ENCODE results near the gene ZNF423. TPM values are rescaled to one million over a fixed set of nuclear protein-coding genes. Genes with fewer than 3 reads are reported as not detected.

The ZNF423 gene
- total RNA-seq, 1 donor from 2014 or later = not detected

DNA sequence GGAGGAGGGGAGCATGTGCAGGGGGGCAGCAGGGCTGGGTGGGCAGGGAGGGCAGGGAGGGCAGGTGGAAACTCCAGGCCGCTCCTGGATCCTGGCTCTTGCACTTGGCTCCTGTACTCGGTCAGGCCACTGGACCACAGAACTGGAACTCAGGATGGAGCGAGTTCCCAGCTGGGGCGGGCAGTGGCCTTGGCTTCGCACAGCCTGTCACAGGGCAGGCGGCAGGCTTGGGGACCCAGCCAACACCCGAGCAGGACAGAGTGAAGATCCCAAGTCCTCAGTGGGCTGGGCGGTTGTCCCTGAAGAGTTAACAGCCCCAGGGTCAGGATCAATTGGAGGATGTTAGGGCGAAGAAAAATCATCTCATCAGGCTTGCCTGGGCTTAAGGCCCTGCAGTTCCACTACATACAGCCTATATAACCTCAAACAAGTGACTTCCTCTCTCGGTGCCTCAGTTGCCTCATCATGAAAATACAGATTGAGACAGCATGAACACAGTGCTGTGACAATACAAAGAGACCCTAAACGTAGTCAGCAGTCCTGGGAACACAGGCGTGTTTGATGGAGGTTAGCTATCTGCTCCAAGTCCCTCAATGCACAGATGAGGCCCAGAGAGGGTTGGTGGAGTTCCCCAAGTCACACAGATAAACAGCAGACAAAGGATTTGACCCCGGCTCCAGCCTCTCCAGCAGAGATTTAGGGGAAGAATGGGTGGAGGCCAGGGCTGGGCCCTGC is 21.9 kb downstream of the ZNF423 start:
- Mint-ChIP-seq H3K27ac (no peak overlapping the region), H3K4me1 (peaks cover 14% of the 10 kb centered on the region), H3K4me3 (no peak overlapping the region), H3K36me3 (ENCODE audit: low read depth) (no peaks in the 10 kb centered on the region), H3K9me3 (no peaks in the 10 kb centered on the region), H3K27me3 (peaks cover 18% of the 10 kb centered on the region)
- ChIA-PET POLR2A (no interaction called here), CTCF (no interaction called here)
- intact Hi-C loops (cut with micrococcal nuclease) = no loop called here
- TF ChIP-seq CTCF (IDR thresholded peaks at IDR 0.05) = no peak
- ATAC-seq (ENCODE audit: low read depth) (no peak), DNase-seq (no peak)

DNA sequence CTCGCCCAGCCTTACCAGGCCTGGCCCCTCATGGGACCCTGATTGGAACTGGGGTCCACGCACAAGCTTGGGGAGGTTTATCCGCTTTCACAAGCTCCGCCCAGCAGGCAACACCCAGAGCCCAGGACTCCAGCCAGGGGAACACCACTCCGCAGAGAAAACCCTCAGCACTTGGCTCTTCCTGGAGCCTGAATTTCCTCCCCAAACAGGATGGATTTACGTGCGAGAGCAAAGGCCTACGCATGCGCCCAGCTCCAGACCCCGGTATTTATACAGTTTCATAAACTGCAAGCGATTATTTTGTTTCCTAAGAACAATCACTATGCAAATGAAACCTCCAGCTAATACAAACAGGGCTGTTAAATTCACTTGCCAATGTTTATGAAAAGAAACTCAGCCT is 22.8 kb downstream of the ZNF423 start:
- POLR2A ChIA-PET = no interaction called here
- CTCF ChIA-PET = no interaction called here
- no peak for DNase-seq

DNA sequence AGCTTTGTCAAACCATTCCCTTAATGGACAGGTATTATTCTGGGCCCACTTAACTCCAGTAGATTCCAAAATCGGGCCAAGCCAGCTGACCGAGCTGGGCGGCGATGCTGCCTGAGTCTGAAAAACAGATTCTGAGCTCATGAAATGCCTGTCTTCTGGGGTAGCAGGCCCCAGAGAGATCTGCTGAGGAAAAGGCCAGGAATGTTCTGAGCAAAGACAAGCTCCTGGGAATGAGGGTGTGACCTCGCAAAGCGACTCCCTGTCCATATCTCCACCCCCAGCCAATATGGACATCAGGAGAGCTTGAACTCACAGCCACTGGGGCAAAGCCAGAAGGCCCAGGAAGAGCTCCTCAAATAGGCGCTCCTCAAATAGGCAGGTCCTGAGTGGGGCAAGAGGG is 23.7 kb downstream of the ZNF423 start:
- no peaks in the 10 kb centered on the region for H3K36me3 Mint-ChIP-seq (ENCODE audit: low read depth)
- ChIA-PET POLR2A (no interaction called here), CTCF (no interaction called here)
- no peak overlapping the region for H3K27ac Mint-ChIP-seq
- peaks cover 11% of the 10 kb centered on the region for H3K27me3 Mint-ChIP-seq
- peaks cover 10% of the 10 kb centered on the region for H3K4me1 Mint-ChIP-seq
- intact Hi-C loops (cut with micrococcal nuclease) = no loop called here
- H3K9me3 Mint-ChIP-seq = no peaks in the 10 kb centered on the region
- H3K4me3 Mint-ChIP-seq = no peak overlapping the region
- no peak for TF ChIP-seq CTCF (IDR thresholded peaks at IDR 0.05)
- no peak for ATAC-seq (ENCODE audit: low read depth)
- no peak for DNase-seq

More for the DNA sequence above, 22.8 kb downstream of the ZNF423 start:
- Mint-ChIP-seq H3K27me3 (peaks cover 18% of the 10 kb centered on the region), H3K4me1 (peaks cover 14% of the 10 kb centered on the region), H3K9me3 (no peaks in the 10 kb centered on the region), H3K27ac (no peak overlapping the region), H3K4me3 (no peak overlapping the region), H3K36me3 (ENCODE audit: low read depth) (no peaks in the 10 kb centered on the region)
- no peak for TF ChIP-seq CTCF (IDR thresholded peaks at IDR 0.05)
- intact Hi-C loops (cut with micrococcal nuclease) = no loop called here
- ATAC-seq (ENCODE audit: low read depth) = no peak

DNA sequence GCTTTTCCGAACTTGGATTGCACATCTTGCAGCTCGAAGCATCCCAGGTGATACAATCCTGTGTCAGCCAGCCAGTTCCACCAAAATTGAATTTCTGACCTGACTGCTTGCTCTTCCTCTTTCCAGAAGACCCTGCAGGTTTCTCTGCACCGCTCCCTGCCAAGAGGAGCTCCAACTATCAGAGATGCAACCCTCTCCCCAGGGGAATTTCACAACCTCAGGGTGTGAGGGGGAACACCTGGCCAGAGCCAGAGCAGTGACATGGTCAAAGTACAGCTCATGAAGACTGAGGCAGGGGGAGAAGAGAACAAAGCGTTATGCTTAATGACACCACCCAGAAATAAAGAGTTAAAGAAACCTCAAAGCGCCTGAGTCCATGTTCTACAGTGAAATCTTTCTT is 25.0 kb downstream of the ZNF423 start:
- no peak overlapping the region for H3K27ac Mint-ChIP-seq
- H3K9me3 Mint-ChIP-seq = no peaks in the 10 kb centered on the region
- CTCF ChIA-PET = no interaction called here
- H3K36me3 Mint-ChIP-seq (ENCODE audit: low read depth) = no peaks in the 10 kb centered on the region
- peaks cover 5% of the 10 kb centered on the region for H3K27me3 Mint-ChIP-seq
- TF ChIP-seq CTCF (IDR thresholded peaks at IDR 0.05) = no peak
- no peak for DNase-seq
- no peak for ATAC-seq (ENCODE audit: low read depth)
- no peak overlapping the region for H3K4me3 Mint-ChIP-seq
- intact Hi-C loops (cut with micrococcal nuclease) = no loop called here
- POLR2A ChIA-PET = no interaction called here
- H3K4me1 Mint-ChIP-seq = peaks cover 10% of the 10 kb centered on the region

- H3K4me3 Mint-ChIP-seq = no peak overlapping the region
- ChIA-PET CTCF (interaction anchor here (0.5 kb wide), 1 partner anchor 490 kb away, joined by 3 read pairs; no protein-coding TSS in a partner anchor), POLR2A (no interaction called here)
- no peak overlapping the region for H3K27ac Mint-ChIP-seq
- DNase-seq (no peak), ATAC-seq (ENCODE audit: low read depth) (no peak)
- no peak for TF ChIP-seq CTCF (IDR thresholded peaks at IDR 0.05)
- no peaks in the 10 kb centered on the region for H3K4me1 Mint-ChIP-seq
- intact Hi-C loops (cut with micrococcal nuclease) = no loop called here
- peaks cover 5% of the 10 kb centered on the region for H3K27me3 Mint-ChIP-seq
- H3K9me3 Mint-ChIP-seq = no peaks in the 10 kb centered on the region
- no peaks in the 10 kb centered on the region for H3K36me3 Mint-ChIP-seq (ENCODE audit: low read depth)
Measured at GRCh38 chr16:49828533-49829267, 27.2 kb downstream of the ZNF423 start.

Data from activated B cell treated with CpG ODN at 0.5 μM for 24 hours (primary cell).